ENCODE data around the gene EPS8L3.
"Not testable (repeated sequence)": the region's sequence is repeated elsewhere in the genome, so short reads cannot be mapped to it uniquely, and the experiment has no call there.

EPS8L3 gene

GRCh38 chr1:109761227-109762038 lies 2.3 kb downstream of the EPS8L3 start:
- no peaks in the 10 kb centered on the region for H3K79me2 ChIP-seq (ENCODE audit: control insufficient read depth, insufficient read depth, low read length, unreplicated experiment)
- H3K4me3 ChIP-seq (ENCODE audit: low read depth, low read length), result no peak overlapping the region
- no peaks in the 10 kb centered on the region for H3K36me3 ChIP-seq (ENCODE audit: insufficient read depth, low read length)
- peaks cover 5% of the 10 kb centered on the region for H3K4me1 ChIP-seq (ENCODE audit: control insufficient read depth, insufficient read depth, low read length, unreplicated experiment)
- no peak overlapping the region for H3K27ac ChIP-seq (ENCODE audit: low read depth, low read length)
- no peaks in the 10 kb centered on the region for H3K27me3 ChIP-seq (ENCODE audit: insufficient read depth, low read length)
- no peak overlapping the region for H2AFZ ChIP-seq (ENCODE audit: low read length, unreplicated experiment)

GRCh38 chr1:109760581-109761226 lies 3.0 kb downstream of the EPS8L3 start:
- H3K4me1 ChIP-seq (ENCODE audit: control insufficient read depth, insufficient read depth, low read length, unreplicated experiment), result peaks cover 5% of the 10 kb centered on the region
- no peaks in the 10 kb centered on the region for H3K27me3 ChIP-seq (ENCODE audit: insufficient read depth, low read length)
- no peak overlapping the region for H3K27ac ChIP-seq (ENCODE audit: low read depth, low read length)
- H3K4me3 ChIP-seq (ENCODE audit: low read depth, low read length), result no peak overlapping the region
- no peak overlapping the region for H2AFZ ChIP-seq (ENCODE audit: low read length, unreplicated experiment)
- no peaks in the 10 kb centered on the region for H3K36me3 ChIP-seq (ENCODE audit: insufficient read depth, low read length)
- H3K79me2 ChIP-seq (ENCODE audit: control insufficient read depth, insufficient read depth, low read length, unreplicated experiment), result no peaks in the 10 kb centered on the region

GRCh38 chr1:109759513-109760334 lies 4.0 kb downstream of the EPS8L3 start:
- H3K27ac ChIP-seq (ENCODE audit: low read depth, low read length), result no peak overlapping the region
- no peaks in the 10 kb centered on the region for H3K36me3 ChIP-seq (ENCODE audit: insufficient read depth, low read length)

GRCh38 chr1:109757936-109758786 lies 5.6 kb downstream of the EPS8L3 start:
- H3K79me2 ChIP-seq (ENCODE audit: control insufficient read depth, insufficient read depth, low read length, unreplicated experiment), result no peaks in the 10 kb centered on the region

More at GRCh38 chr1:109759513-109760334, 4.0 kb downstream of the EPS8L3 start:
- no peak overlapping the region for H2AFZ ChIP-seq (ENCODE audit: low read length, unreplicated experiment)
- H3K4me3 ChIP-seq (ENCODE audit: low read depth, low read length), result no peak overlapping the region
- H3K27me3 ChIP-seq (ENCODE audit: insufficient read depth, low read length), result no peaks in the 10 kb centered on the region
- H3K79me2 ChIP-seq (ENCODE audit: control insufficient read depth, insufficient read depth, low read length, unreplicated experiment), result no peaks in the 10 kb centered on the region
- peaks cover 5% of the 10 kb centered on the region for H3K4me1 ChIP-seq (ENCODE audit: control insufficient read depth, insufficient read depth, low read length, unreplicated experiment)

GRCh38 chr1:109756848-109757521 lies 6.7 kb downstream of the EPS8L3 start:
- H3K27ac ChIP-seq (ENCODE audit: low read depth, low read length), result no peak overlapping the region
- no peak overlapping the region for H3K4me3 ChIP-seq (ENCODE audit: low read depth, low read length)
- no peaks in the 10 kb centered on the region for H3K36me3 ChIP-seq (ENCODE audit: insufficient read depth, low read length)
- H3K79me2 ChIP-seq (ENCODE audit: control insufficient read depth, insufficient read depth, low read length, unreplicated experiment), result no peaks in the 10 kb centered on the region
- no peak overlapping the region for H2AFZ ChIP-seq (ENCODE audit: low read length, unreplicated experiment)
- peaks cover 6% of the 10 kb centered on the region; the same call in 1 of the 2 replicates for H3K27me3 ChIP-seq (ENCODE audit: insufficient read depth, low read length)
- H3K4me1 ChIP-seq (ENCODE audit: control insufficient read depth, insufficient read depth, low read length, unreplicated experiment), result no peaks in the 10 kb centered on the region

More at GRCh38 chr1:109757936-109758786, 5.6 kb downstream of the EPS8L3 start:
- Histone ChIP-seq H3K4me3 (ENCODE audit: low read depth, low read length) (no peak overlapping the region), H3K27ac (ENCODE audit: low read depth, low read length) (no peak overlapping the region), H3K36me3 (ENCODE audit: insufficient read depth, low read length) (no peaks in the 10 kb centered on the region), H3K4me1 (ENCODE audit: control insufficient read depth, insufficient read depth, low read length, unreplicated experiment) (peaks cover 1% of the 10 kb centered on the region), H3K27me3 (ENCODE audit: insufficient read depth, low read length) (no peaks in the 10 kb centered on the region), H2AFZ (ENCODE audit: low read length, unreplicated experiment) (no peak overlapping the region)

- not testable (repeated sequence) for H3K4me3 ChIP-seq (ENCODE audit: low read depth, low read length); H3K4me1 ChIP-seq (ENCODE audit: control insufficient read depth, insufficient read depth, low read length, unreplicated experiment); H2AFZ ChIP-seq (ENCODE audit: low read length, unreplicated experiment); H3K27ac ChIP-seq (ENCODE audit: low read depth, low read length); H3K36me3 ChIP-seq (ENCODE audit: insufficient read depth, low read length); H3K27me3 ChIP-seq (ENCODE audit: insufficient read depth, low read length); H3K79me2 ChIP-seq (ENCODE audit: control insufficient read depth, insufficient read depth, low read length, unreplicated experiment)
Observed at GRCh38 chr1:109756325-109756724, 7.4 kb downstream of the EPS8L3 start.

- Histone ChIP-seq H3K79me2 (ENCODE audit: control insufficient read depth, insufficient read depth, low read length, unreplicated experiment) (no peaks in the 10 kb centered on the region), H3K4me1 (ENCODE audit: control insufficient read depth, insufficient read depth, low read length, unreplicated experiment) (no peaks in the 10 kb centered on the region), H3K27ac (ENCODE audit: low read depth, low read length) (no peak overlapping the region), H3K36me3 (ENCODE audit: insufficient read depth, low read length) (no peaks in the 10 kb centered on the region), H2AFZ (ENCODE audit: low read length, unreplicated experiment) (no peak overlapping the region), H3K4me3 (ENCODE audit: low read depth, low read length) (no peak overlapping the region), H3K27me3 (ENCODE audit: insufficient read depth, low read length) (peaks cover 23% of the 10 kb centered on the region)
Observed at GRCh38 chr1:109754738-109755137, 9.0 kb downstream of the EPS8L3 start.

- no peak overlapping the region for H2AFZ ChIP-seq (ENCODE audit: low read length, unreplicated experiment)
- peaks cover 34% of the 10 kb centered on the region for H3K27me3 ChIP-seq (ENCODE audit: insufficient read depth, low read length)
- H3K4me1 ChIP-seq (ENCODE audit: control insufficient read depth, insufficient read depth, low read length, unreplicated experiment), result no peaks in the 10 kb centered on the region
- H3K4me3 ChIP-seq (ENCODE audit: low read depth, low read length), result no peak overlapping the region
- H3K27ac ChIP-seq (ENCODE audit: low read depth, low read length), result no peak overlapping the region
- no peaks in the 10 kb centered on the region for H3K79me2 ChIP-seq (ENCODE audit: control insufficient read depth, insufficient read depth, low read length, unreplicated experiment)
- H3K36me3 ChIP-seq (ENCODE audit: insufficient read depth, low read length), result no peaks in the 10 kb centered on the region
Observed at GRCh38 chr1:109751531-109752260, 12.0 kb downstream of the EPS8L3 start.

GRCh38 chr1:109750920-109751319 lies 12.8 kb downstream of the EPS8L3 start:
- no peak overlapping the region for H3K27ac ChIP-seq (ENCODE audit: low read depth, low read length)
- no peaks in the 10 kb centered on the region for H3K4me1 ChIP-seq (ENCODE audit: control insufficient read depth, insufficient read depth, low read length, unreplicated experiment)
- no peak overlapping the region for H2AFZ ChIP-seq (ENCODE audit: low read length, unreplicated experiment)
- H3K4me3 ChIP-seq (ENCODE audit: low read depth, low read length), result no peak overlapping the region
- peaks cover 34% of the 10 kb centered on the region for H3K27me3 ChIP-seq (ENCODE audit: insufficient read depth, low read length)
- no peaks in the 10 kb centered on the region for H3K79me2 ChIP-seq (ENCODE audit: control insufficient read depth, insufficient read depth, low read length, unreplicated experiment)
- no peaks in the 10 kb centered on the region for H3K36me3 ChIP-seq (ENCODE audit: insufficient read depth, low read length)
